Uterus (tissue), 4 donors: ENCODE results near the gene IRF1. TPM values are rescaled to one million over a fixed set of nuclear protein-coding genes. Genes with fewer than 3 reads are reported as not detected.
A peak's percentile ranks its signal among the peaks of the same experiment; 100 is the strongest.

Source experiments
- DNase-seq, 2 donors: peaks; one replicate each; pipeline ENCODE4 v3.0.0-alpha.2; 2019 to 2020
- H3K27ac ChIP-seq, 2 donors: fragments of 200-600 bp; sonication (generic); 1 replicate in 1 of 2; 2 replicates in 1 of 2; pipeline ENCODE4 v1.5.1; 2016 to 2018
- H3K27me3 ChIP-seq, 2 donors: fragments of 200-600 bp; sonication (generic); one replicate each; pipeline ENCODE4 v1.5.1; 2018 to 2019; ENCODE audit warnings: control low read depth in 1 of 2
- H3K36me3 ChIP-seq, 2 donors: fragments of 200-600 bp; sonication (generic); one replicate each; pipeline ENCODE4 v1.5.1; 2019; ENCODE audit warnings: control low read depth in 1 of 2
- H3K4me1 ChIP-seq, 2 donors: fragments of 200-600 bp; sonication (generic); one replicate each; pipeline ENCODE4 v1.5.1; 2018 to 2019; ENCODE audit warnings: control low read depth in 1 of 2
- H3K4me3 ChIP-seq, 2 donors: fragments of 200-600 bp; sonication (generic); 1 replicate in 1 of 2; 2 replicates in 1 of 2; pipeline ENCODE4 v1.5.1; 2018 to 2019; ENCODE audit warnings: mild to moderate bottlenecking in 1 of 2
- H3K9me3 ChIP-seq, 2 donors: fragments of 200-600 bp; sonication (generic); one replicate each; pipeline ENCODE4 v1.5.1; 2019; ENCODE audit warnings: control low read depth in 1 of 2
- POLR2A ChIP-seq, 2 donors: fragments of 450-650 bp; IDR thresholded peaks; one replicate each; pipeline ENCODE4 v1.6.1; 2016; ENCODE audit warnings: antibody characterized with exemption in 2 of 2, mild to moderate bottlenecking in 1 of 2, moderate library complexity in 1 of 2
- intact Hi-C: fragments of 100-400 bp; cut with DNase I; formaldehyde crosslinking; loops from one replicate; pipeline ENCODE4 v1.15.1; 2023; ENCODE audit warnings: low total_unique reads
- total RNA-seq, 4 donors: library from RNA; depleted of rRNA in 3 of 4; stranded (reverse); fragments of >200 nt in 3 of 4; gene quantifications; one replicate each; pipeline versions ENCODE4 v1.1.0 to v1.2.4, GENCODE V29; 2014 to 2023
- TF ChIP-seq, protein P1 (sequence below), 4 experiments: fragments of 200-600 bp in 2 of 4; fragments of 450-650 bp in 2 of 4; sonication (generic) in 2 of 4; IDR thresholded peaks; one replicate each; pipeline ENCODE4 v1.5.1; 2016 to 2019; ENCODE audit warnings: antibody characterized with exemption in 4 of 4, mild to moderate bottlenecking in 2 of 4, moderate library complexity in 1 of 4
- donor health status: DM: yes; HTN: yes; CAD: no.

Gene IRF1
- total RNA-seq, 4 donors from 2014 or later, result 3.8 to 110 (median 25.7) TPM

DNA sequence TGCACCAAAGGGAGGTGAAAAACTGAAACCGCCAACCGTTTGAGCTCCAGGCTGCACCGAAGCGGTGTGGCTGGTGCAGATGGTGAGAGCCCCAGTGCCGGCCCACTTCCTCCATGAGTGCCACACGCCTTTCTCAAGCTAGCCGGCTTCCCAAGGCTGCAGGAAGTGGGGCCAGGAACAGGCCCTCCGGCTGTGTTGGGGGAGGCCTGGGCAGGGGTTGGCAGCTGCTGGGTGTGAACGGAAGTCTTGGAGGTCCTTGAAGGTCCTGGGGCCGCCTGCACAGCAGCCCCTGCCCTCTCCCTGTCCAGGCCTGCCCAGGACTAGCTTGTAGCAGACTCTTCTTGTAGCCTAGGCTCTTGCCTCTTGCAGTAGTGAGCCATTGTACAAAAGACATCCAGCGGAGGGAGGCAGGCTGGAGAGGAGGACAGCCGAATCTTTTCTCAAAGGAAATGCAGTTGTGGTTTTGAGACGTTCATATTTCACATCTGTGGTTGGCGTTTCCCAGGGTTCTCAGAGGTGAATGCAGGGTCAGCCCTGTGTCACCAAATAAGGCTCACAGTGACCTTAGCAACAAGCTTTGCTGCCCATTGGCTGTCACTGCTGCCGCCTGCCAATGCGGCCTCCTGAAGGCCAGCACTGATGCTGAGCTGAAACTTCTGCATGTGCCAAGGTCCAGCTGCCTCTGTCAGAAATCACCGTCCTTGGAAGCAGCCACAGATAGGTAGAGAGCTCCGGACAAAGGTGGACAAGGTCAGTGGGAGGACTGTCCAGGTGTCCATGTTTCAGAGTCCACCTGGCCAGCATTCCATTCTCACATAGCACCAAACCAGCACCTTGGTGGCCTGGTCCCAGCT, 23.9 kb downstream of the IRF1 start:
- no peak overlapping the region for H3K4me3 ChIP-seq
- intact Hi-C loops, result no loop called here
- H3K27me3 ChIP-seq, result no peaks in the 10 kb centered on the region
- H3K9me3 ChIP-seq, result no peaks in the 10 kb centered on the region
- H3K27ac ChIP-seq, result peak overlapping the region; percentile 17 to 26
- H3K36me3 ChIP-seq, result no peaks in the 10 kb centered on the region
- TF ChIP-seq, protein P1, sequence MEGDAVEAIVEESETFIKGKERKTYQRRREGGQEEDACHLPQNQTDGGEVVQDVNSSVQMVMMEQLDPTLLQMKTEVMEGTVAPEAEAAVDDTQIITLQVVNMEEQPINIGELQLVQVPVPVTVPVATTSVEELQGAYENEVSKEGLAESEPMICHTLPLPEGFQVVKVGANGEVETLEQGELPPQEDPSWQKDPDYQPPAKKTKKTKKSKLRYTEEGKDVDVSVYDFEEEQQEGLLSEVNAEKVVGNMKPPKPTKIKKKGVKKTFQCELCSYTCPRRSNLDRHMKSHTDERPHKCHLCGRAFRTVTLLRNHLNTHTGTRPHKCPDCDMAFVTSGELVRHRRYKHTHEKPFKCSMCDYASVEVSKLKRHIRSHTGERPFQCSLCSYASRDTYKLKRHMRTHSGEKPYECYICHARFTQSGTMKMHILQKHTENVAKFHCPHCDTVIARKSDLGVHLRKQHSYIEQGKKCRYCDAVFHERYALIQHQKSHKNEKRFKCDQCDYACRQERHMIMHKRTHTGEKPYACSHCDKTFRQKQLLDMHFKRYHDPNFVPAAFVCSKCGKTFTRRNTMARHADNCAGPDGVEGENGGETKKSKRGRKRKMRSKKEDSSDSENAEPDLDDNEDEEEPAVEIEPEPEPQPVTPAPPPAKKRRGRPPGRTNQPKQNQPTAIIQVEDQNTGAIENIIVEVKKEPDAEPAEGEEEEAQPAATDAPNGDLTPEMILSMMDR (IDR thresholded peaks at IDR 0.05), result no peak
- TF ChIP-seq POLR2A (IDR thresholded peaks at IDR 0.05), result no peak
- no peak for DNase-seq
- H3K4me1 ChIP-seq, result peaks cover 4 to 5% of the 10 kb centered on the region in 2 donors

GRCh38 chr5:132465059-132465707, 25.4 kb downstream of the IRF1 start:
- H3K9me3 ChIP-seq, result no peaks in the 10 kb centered on the region
- intact Hi-C loops, result no loop called here
- H3K36me3 ChIP-seq, result no peaks in the 10 kb centered on the region
- H3K27ac ChIP-seq, result peak overlapping the region; percentile 52 to 61
- no peak overlapping the region for H3K4me3 ChIP-seq
- H3K4me1 ChIP-seq, result peaks cover 4 to 5% of the 10 kb centered on the region in 2 donors
- no peaks in the 10 kb centered on the region for H3K27me3 ChIP-seq
- peak in 1 of 2 donors; percentile 10 for DNase-seq
- TF ChIP-seq, protein P1 (IDR thresholded peaks at IDR 0.05), result no peak
- no peak for TF ChIP-seq POLR2A (IDR thresholded peaks at IDR 0.05)

- Histone ChIP-seq H3K4me3 (no peak overlapping the region), H3K27ac (peak overlapping the region; percentile 52 to 61), H3K9me3 (no peaks in the 10 kb centered on the region), H3K4me1 (peaks cover 4 to 5% of the 10 kb centered on the region in 2 donors), H3K36me3 (no peaks in the 10 kb centered on the region), H3K27me3 (no peaks in the 10 kb centered on the region)
- intact Hi-C loops, result no loop called here
- peak in 1 of 2 donors; percentile 13 for DNase-seq
- no peak for TF ChIP-seq POLR2A (IDR thresholded peaks at IDR 0.05)
- TF ChIP-seq, protein P1 (IDR thresholded peaks at IDR 0.05), result peak in 1 of 4 experiments; percentile 5
Measured at GRCh38 chr5:132464156-132464939, 26.2 kb downstream of the IRF1 start.

GRCh38 chr5:132463811-132464155, 26.8 kb downstream of the IRF1 start:
- DNase-seq, result peak in 1 of 2 donors; percentile 2
- TF ChIP-seq POLR2A (IDR thresholded peaks at IDR 0.05), result no peak
- no peaks in the 10 kb centered on the region for H3K27me3 ChIP-seq
- no peaks in the 10 kb centered on the region for H3K36me3 ChIP-seq
- peak overlapping the region; percentile 52 to 61 for H3K27ac ChIP-seq
- intact Hi-C loops, result no loop called here
- no peaks in the 10 kb centered on the region for H3K9me3 ChIP-seq
- H3K4me3 ChIP-seq, result no peak overlapping the region
- H3K4me1 ChIP-seq, result peaks cover 4 to 5% of the 10 kb centered on the region in 2 donors

GRCh38 chr5:132462856-132463745, 27.5 kb downstream of the IRF1 start:
- Histone ChIP-seq H3K27ac (peak overlapping the region in 1 of 2 donors; percentile 61), H3K27me3 (no peaks in the 10 kb centered on the region), H3K4me1 (peaks cover 4 to 5% of the 10 kb centered on the region in 2 donors), H3K9me3 (no peaks in the 10 kb centered on the region), H3K4me3 (no peak overlapping the region), H3K36me3 (no peaks in the 10 kb centered on the region)
- peak in 1 of 2 donors; percentile 20 for DNase-seq
- intact Hi-C loops, result no loop called here
- TF ChIP-seq POLR2A (IDR thresholded peaks at IDR 0.05), result no peak
- TF ChIP-seq, protein P1 (IDR thresholded peaks at IDR 0.05), result no peak
